SK-N-SH (cell line): ENCODE measurements around the gene NFIA. TPM values are rescaled to one million over a fixed set of nuclear protein-coding genes. Genes with fewer than 3 reads are reported as not detected.

Source experiments
- CTCF ChIA-PET: fragments of 300-600, 350-600 bp; formaldehyde crosslinking; extraction: SDS; loops from one replicate; lab custom pipeline; 2021; lab: Yijun Ruan, JAX
- POLR2A ChIA-PET: fragments of 350-600 bp; sonication (Branson Sonifier 250); formaldehyde crosslinking; extraction: SDS; loops from one replicate; lab custom pipeline; 2020; ENCODE audit warnings: antibody characterized with exemption, inconsistent platforms; lab: Yijun Ruan, JAX
- DNase-seq: peaks from one replicate; pipeline ENCODE4 v3.0.0; 2012
- H2AFZ ChIP-seq: fragments of 200-600 bp; sonication (generic); 2 replicates; pipeline ENCODE4 v1.8.1; 2016; ENCODE audit warnings: antibody characterized with exemption, mild to moderate bottlenecking, low read depth
- H3F3A ChIP-seq: fragments of 200-600 bp; sonication (generic); replicated peaks from 2 replicates; pipeline ENCODE3; 2016; ENCODE audit warnings: antibody characterized with exemption, mild to moderate bottlenecking; ENCODE audit not compliant: insufficient read depth
- H3K27ac ChIP-seq, 2 experiments: fragments of 200-500 bp in 1 of 2; fragments of 200-600 bp in 1 of 2; sonication (Bioruptor generic) in 1 of 2; sonication (generic), shearing (Covaris generic) in 1 of 2; 2 replicates each; pipeline versions ENCODE4 v1.5.1 to v1.6.1; 2014 to 2016; ENCODE audit warnings: low read depth in 2 of 2, inconsistent platforms in 1 of 2, low read length in 1 of 2, mild to moderate bottlenecking in 1 of 2, mixed read lengths in 1 of 2
- H3K27me3 ChIP-seq: fragments of 200-600 bp; sonication (generic), shearing (Covaris generic); 2 replicates; pipeline ENCODE4 v1.6.1; 2016; ENCODE audit warnings: mixed run types; ENCODE audit not compliant: insufficient read depth
- H3K36me3 ChIP-seq, 2 experiments: fragments of 200-500 bp in 1 of 2; fragments of 200-600 bp in 1 of 2; sonication (Bioruptor generic) in 1 of 2; sonication (generic) in 1 of 2; replicated peaks in 1 of 2; 2 replicates each; pipeline versions ENCODE3 to v1.5.1; 2014 to 2016; ENCODE audit warnings: low read length in 1 of 2, mild to moderate bottlenecking in 1 of 2; ENCODE audit not compliant: insufficient read depth in 2 of 2, control insufficient read depth in 1 of 2
- H3K4me1 ChIP-seq, 2 experiments: fragments of 200-500 bp in 1 of 2; fragments of 200-600 bp in 1 of 2; sonication (Bioruptor generic) in 1 of 2; sonication (generic), shearing (Covaris generic) in 1 of 2; 2 replicates each; pipeline versions ENCODE4 v1.5.1 to v1.6.1; 2014 to 2016; ENCODE audit warnings: low read depth in 1 of 2, low read length in 1 of 2, mixed run types in 1 of 2; ENCODE audit not compliant: insufficient read depth in 2 of 2, control insufficient read depth in 1 of 2
- H3K4me2 ChIP-seq: fragments of 200-600 bp; sonication (generic), shearing (Covaris generic); 2 replicates; pipeline ENCODE4 v1.6.1; 2017; ENCODE audit warnings: mixed run types
- H3K4me3 ChIP-seq, 2 experiments: fragments of 200-500 bp in 1 of 2; fragments of 200-600 bp in 1 of 2; sonication (Bioruptor generic) in 1 of 2; sonication (generic), shearing (Covaris generic) in 1 of 2; 2 replicates each; pipeline versions ENCODE4 v1.5.1 to v1.8.1; 2014 to 2016; ENCODE audit warnings: low read depth in 2 of 2, inconsistent platforms in 1 of 2, low read length in 1 of 2, mild to moderate bottlenecking in 1 of 2, mixed read lengths in 1 of 2, moderate library complexity in 1 of 2
- H3K79me2 ChIP-seq: fragments of 200-600 bp; sonication (generic); 2 replicates; pipeline ENCODE4 v1.8.1; 2017; ENCODE audit warnings: mild to moderate bottlenecking; ENCODE audit not compliant: insufficient read depth
- H3K9ac ChIP-seq: fragments of 200-600 bp; sonication (generic); 2 replicates; pipeline ENCODE4 v1.6.1; 2017; ENCODE audit warnings: mixed run types
- H3K9me2 ChIP-seq: fragments of 200-600 bp; sonication (generic); 2 replicates; pipeline ENCODE4 v1.6.1; 2017; ENCODE audit warnings: mixed run types
- H3K9me3 ChIP-seq: fragments of 200-600 bp; sonication (generic); 2 replicates; pipeline ENCODE4 v1.6.1; 2017; ENCODE audit warnings: mixed run types, mild to moderate bottlenecking, moderate library complexity
- H4K20me1 ChIP-seq: fragments of 200-600 bp; sonication (generic); 2 replicates; pipeline ENCODE4 v1.6.1; 2017; ENCODE audit warnings: mild to moderate bottlenecking, mixed run types; ENCODE audit not compliant: insufficient read depth
- FOXJ3 ChIP-seq: sonication (generic); formaldehyde crosslinking; IDR thresholded peaks from 2 replicates; pipeline ENCODE4 v1.5.1; 2020; ENCODE audit warnings: mild to moderate bottlenecking, missing genetic modification reagents
- MXI1 ChIP-seq: IDR thresholded peaks from 2 replicates; pipeline ENCODE4 v1.6.1; 2012; ENCODE audit warnings: mild to moderate bottlenecking, low read depth, low read length, improper control_type of control experiment
- NFIC ChIP-seq: IDR thresholded peaks from 2 replicates; pipeline ENCODE4 v1.4.0; 2012; ENCODE audit warnings: borderline replicate concordance
- RAD21 ChIP-seq: IDR thresholded peaks from 2 replicates; pipeline ENCODE4 v1.6.1; 2012; ENCODE audit warnings: mild to moderate bottlenecking, low read length
- RFX5 ChIP-seq: IDR thresholded peaks from 2 replicates; pipeline ENCODE4 v1.6.1; 2012; ENCODE audit warnings: mild to moderate bottlenecking, improper control_type of control experiment, low read length
- SIN3A ChIP-seq: IDR thresholded peaks from 2 replicates; pipeline ENCODE4 v1.6.1; 2012; ENCODE audit warnings: low read depth, mild to moderate bottlenecking, low read length, moderate library complexity, borderline replicate concordance
- SMC3 ChIP-seq: IDR thresholded peaks from 2 replicates; pipeline ENCODE4 v1.6.1; 2012; ENCODE audit warnings: low read depth, low read length, improper control_type of control experiment
- TAF1 ChIP-seq: IDR thresholded peaks from 2 replicates; pipeline ENCODE4 v1.6.1; 2012; ENCODE audit warnings: low read depth, mild to moderate bottlenecking, low read length, moderate library complexity, borderline replicate concordance
- TCF12 ChIP-seq: IDR thresholded peaks from 2 replicates; pipeline ENCODE4 v1.4.0; 2012
- USF2 ChIP-seq: fragments of 150-350 bp; IDR thresholded peaks from 2 replicates; pipeline ENCODE4 v1.6.1; 2017; ENCODE audit warnings: antibody characterized with exemption, low read length, low read depth, borderline replicate concordance
- WGBS: methylation state at CpG from one replicate; pipeline ENCODE4 v1.1.6; 2017; ENCODE audit warnings: low lambda C conversion rate; 5-methylcytosine and 5-hydroxymethylcytosine counted together
- polyA plus RNA-seq, 3 experiments: library from polyadenylated mRNA; depleted of rRNA; stranded (reverse); fragments of >200 nt; gene quantifications; 2 replicates each; pipeline ENCODE4 v1.2.3, GENCODE V29; 2012

The NFIA gene
- polyA plus RNA-seq, 1 of the 3 experiments (the other 2 are of a cell fraction): 3.3 TPM

- peak; percentile 86 for DNase-seq
- Histone ChIP-seq H3K36me3 (no peaks in the 10 kb centered on the region), H4K20me1 (no peaks in the 10 kb centered on the region), H3K9me2 (no peaks in the 10 kb centered on the region), H3K79me2 (no peaks in the 10 kb centered on the region), H3K4me2 (peak overlapping the region; percentile 92), H3K9me3 (no peaks in the 10 kb centered on the region)
- WGBS: 3% methylated on average over 38 of the region's 85 CpGs
- POLR2A ChIA-PET: interaction anchor here (0.5 to 2.1 kb wide), 10 partner anchors 27 to 769 kb away, joined by 3 to 14 read pairs (median 3); no protein-coding TSS in a partner anchor
- TF ChIP-seq MXI1 (0 out of 2 replicates have a peak, but pooled peaks have one; percentile 15), RAD21 (no peak)
- TF ChIP-seq, all 33 proteins: peak for 1
- CTCF ChIA-PET: interaction anchor here (0.6 to 5.6 kb wide), 74 partner anchors 9 to 1087 kb away, joined by 3 to 43 read pairs (median 4); partner anchors contain the start of gene NFIA
- H3K27me3 ChIP-seq: no peaks in the 10 kb centered on the region
- peak overlapping the region; percentile 54 to 92; a peak in 3 of 4 replicates for H3K27ac ChIP-seq
- H2AFZ ChIP-seq: peak overlapping the region; percentile 96
- no peaks in the 10 kb centered on the region for H3F3A ChIP-seq
- H3K4me3 ChIP-seq: peak overlapping the region; percentile 84 to 92
- peak overlapping the region; percentile 85 for H3K9ac ChIP-seq
- peaks cover 0 to 8% of the 10 kb centered on the region in 2 experiments; a peak in 2 of 4 replicates for H3K4me1 ChIP-seq
Measured at GRCh38 chr1:61050541-61051442, 31.6 kb upstream of the NFIA start.

- Histone ChIP-seq H3K9me2 (no peaks in the 10 kb centered on the region), H4K20me1 (no peaks in the 10 kb centered on the region), H3K36me3 (no peaks in the 10 kb centered on the region), H3F3A (no peaks in the 10 kb centered on the region), H3K27me3 (no peaks in the 10 kb centered on the region), H3K4me1 (peaks cover 0 to 10% of the 10 kb centered on the region in 2 experiments; a peak in 2 of 4 replicates), H3K27ac (no peak overlapping the region; a peak in 1 of 4 replicates), H2AFZ (no peak overlapping the region), H3K9ac (peak overlapping the region; percentile 85; the same call in 1 of the 2 replicates), H3K79me2 (no peaks in the 10 kb centered on the region), H3K4me3 (peak overlapping the region; percentile 84 to 92; a peak in 3 of 4 replicates), H3K9me3 (no peaks in the 10 kb centered on the region), H3K4me2 (peak overlapping the region; percentile 92)
- 95% methylated on average over 4 of the region's 4 CpGs for WGBS
- no peak for DNase-seq
- ChIA-PET CTCF (interaction anchor here (0.8 to 5.6 kb wide), 9 partner anchors 27 to 1075 kb away, joined by 3 to 43 read pairs (median 10); no protein-coding TSS in a partner anchor), POLR2A (interaction anchor here (2.1 kb wide), 1 partner anchor 164 kb away, joined by 8 read pairs; no protein-coding TSS in a partner anchor)
- no peak for TF ChIP-seq SIN3A
- no peak for TF ChIP-seq FOXJ3 (CRISPR knock-in tag)
- TF ChIP-seq SMC3: no peak
- no peak for TF ChIP-seq RFX5
- TF ChIP-seq TCF12: no peak
- no peak for TF ChIP-seq NFIC
- no peak for TF ChIP-seq USF2
- TF ChIP-seq TAF1: no peak
Measured at GRCh38 chr1:61051443-61051718, 31.0 kb upstream of the NFIA start.
